HG03060 (cell line): Measurements from ENCODE around the gene CCDC43.

Source experiments
- ATAC-seq: cut with Tn5 transposase; IDR thresholded peaks from one replicate; pipeline ENCODE4 v1.9.1; 2021; ENCODE audit warnings: low read depth, moderate number of reproducible peaks; ENCODE audit not compliant: unreplicated experiment

CCDC43 gene

GRCh38 chr17:44628243-44629188, 61.1 kb downstream of the CCDC43 start:
- ATAC-seq: no peak

GRCh38 chr17:44627513-44628242, 61.9 kb downstream of the CCDC43 start:
- no peak for ATAC-seq
